Measurements from ENCODE around the gene MEF2A.

GRCh38 chr15:99542828-99543227, 23.0 kb upstream of the MEF2A start:
- TF ChIP-seq, protein P1, sequence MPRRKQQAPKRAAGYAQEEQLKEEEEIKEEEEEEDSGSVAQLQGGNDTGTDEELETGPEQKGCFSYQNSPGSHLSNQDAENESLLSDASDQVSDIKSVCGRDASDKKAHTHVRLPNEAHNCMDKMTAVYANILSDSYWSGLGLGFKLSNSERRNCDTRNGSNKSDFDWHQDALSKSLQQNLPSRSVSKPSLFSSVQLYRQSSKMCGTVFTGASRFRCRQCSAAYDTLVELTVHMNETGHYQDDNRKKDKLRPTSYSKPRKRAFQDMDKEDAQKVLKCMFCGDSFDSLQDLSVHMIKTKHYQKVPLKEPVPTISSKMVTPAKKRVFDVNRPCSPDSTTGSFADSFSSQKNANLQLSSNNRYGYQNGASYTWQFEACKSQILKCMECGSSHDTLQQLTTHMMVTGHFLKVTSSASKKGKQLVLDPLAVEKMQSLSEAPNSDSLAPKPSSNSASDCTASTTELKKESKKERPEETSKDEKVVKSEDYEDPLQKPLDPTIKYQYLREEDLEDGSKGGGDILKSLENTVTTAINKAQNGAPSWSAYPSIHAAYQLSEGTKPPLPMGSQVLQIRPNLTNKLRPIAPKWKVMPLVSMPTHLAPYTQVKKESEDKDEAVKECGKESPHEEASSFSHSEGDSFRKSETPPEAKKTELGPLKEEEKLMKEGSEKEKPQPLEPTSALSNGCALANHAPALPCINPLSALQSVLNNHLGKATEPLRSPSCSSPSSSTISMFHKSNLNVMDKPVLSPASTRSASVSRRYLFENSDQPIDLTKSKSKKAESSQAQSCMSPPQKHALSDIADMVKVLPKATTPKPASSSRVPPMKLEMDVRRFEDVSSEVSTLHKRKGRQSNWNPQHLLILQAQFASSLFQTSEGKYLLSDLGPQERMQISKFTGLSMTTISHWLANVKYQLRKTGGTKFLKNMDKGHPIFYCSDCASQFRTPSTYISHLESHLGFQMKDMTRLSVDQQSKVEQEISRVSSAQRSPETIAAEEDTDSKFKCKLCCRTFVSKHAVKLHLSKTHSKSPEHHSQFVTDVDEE (CRISPR knock-in tag; IDR thresholded peaks at IDR 0.05): no peak
- TF ChIP-seq, protein P2, sequence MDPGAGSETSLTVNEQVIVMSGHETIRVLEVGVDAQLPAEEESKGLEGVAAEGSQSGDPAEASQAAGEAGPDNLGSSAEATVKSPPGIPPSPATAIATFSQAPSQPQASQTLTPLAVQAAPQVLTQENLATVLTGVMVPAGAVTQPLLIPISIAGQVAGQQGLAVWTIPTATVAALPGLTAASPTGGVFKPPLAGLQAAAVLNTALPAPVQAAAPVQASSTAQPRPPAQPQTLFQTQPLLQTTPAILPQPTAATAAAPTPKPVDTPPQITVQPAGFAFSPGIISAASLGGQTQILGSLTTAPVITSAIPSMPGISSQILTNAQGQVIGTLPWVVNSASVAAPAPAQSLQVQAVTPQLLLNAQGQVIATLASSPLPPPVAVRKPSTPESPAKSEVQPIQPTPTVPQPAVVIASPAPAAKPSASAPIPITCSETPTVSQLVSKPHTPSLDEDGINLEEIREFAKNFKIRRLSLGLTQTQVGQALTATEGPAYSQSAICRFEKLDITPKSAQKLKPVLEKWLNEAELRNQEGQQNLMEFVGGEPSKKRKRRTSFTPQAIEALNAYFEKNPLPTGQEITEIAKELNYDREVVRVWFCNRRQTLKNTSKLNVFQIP (CRISPR knock-in tag; IDR thresholded peaks at IDR 0.05; ENCODE audit: borderline replicate concordance, low read depth): no peak
- TF ChIP-seq ZFP30 (CRISPR knock-in tag; IDR thresholded peaks at IDR 0.05) (no peak), PATZ1 (CRISPR knock-in tag; IDR thresholded peaks at IDR 0.05; ENCODE audit: borderline replicate concordance) (no peak), ARNTL (CRISPR knock-in tag; IDR thresholded peaks at IDR 0.05; ENCODE audit: borderline replicate concordance, low read depth) (no peak)
- TF ChIP-seq, protein P3, sequence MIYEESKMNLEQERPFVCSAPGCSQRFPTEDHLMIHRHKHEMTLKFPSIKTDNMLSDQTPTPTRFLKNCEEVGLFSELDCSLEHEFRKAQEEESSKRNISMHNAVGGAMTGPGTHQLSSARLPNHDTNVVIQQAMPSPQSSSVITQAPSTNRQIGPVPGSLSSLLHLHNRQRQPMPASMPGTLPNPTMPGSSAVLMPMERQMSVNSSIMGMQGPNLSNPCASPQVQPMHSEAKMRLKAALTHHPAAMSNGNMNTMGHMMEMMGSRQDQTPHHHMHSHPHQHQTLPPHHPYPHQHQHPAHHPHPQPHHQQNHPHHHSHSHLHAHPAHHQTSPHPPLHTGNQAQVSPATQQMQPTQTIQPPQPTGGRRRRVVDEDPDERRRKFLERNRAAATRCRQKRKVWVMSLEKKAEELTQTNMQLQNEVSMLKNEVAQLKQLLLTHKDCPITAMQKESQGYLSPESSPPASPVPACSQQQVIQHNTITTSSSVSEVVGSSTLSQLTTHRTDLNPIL (CRISPR knock-in tag; IDR thresholded peaks at IDR 0.05; ENCODE audit: low read depth): no peak
